ENCODE measurements around the gene KLHL36.

- TF ChIP-seq RARB (CRISPR knock-in tag; IDR thresholded peaks at IDR 0.05) (no peak), ZFP3 (CRISPR knock-in tag; IDR thresholded peaks at IDR 0.05) (no peak), ARNTL (CRISPR knock-in tag; IDR thresholded peaks at IDR 0.05; ENCODE audit: borderline replicate concordance, low read depth) (no peak), BACH2 (CRISPR knock-in tag; IDR thresholded peaks at IDR 0.05; ENCODE audit: borderline replicate concordance) (no peak), PATZ1 (CRISPR knock-in tag; IDR thresholded peaks at IDR 0.05; ENCODE audit: borderline replicate concordance) (no peak), ESRRG (CRISPR knock-in tag; IDR thresholded peaks at IDR 0.05) (no peak), ZFP30 (CRISPR knock-in tag; IDR thresholded peaks at IDR 0.05) (no peak), CSRNP3 (CRISPR knock-in tag; IDR thresholded peaks at IDR 0.05) (no peak), TOX (CRISPR knock-in tag; IDR thresholded peaks at IDR 0.05; ENCODE audit: borderline replicate concordance) (no peak), GLIS3 (CRISPR knock-in tag; IDR thresholded peaks at IDR 0.05) (no peak), TCF4 (CRISPR knock-in tag; IDR thresholded peaks at IDR 0.05; ENCODE audit: borderline replicate concordance) (no peak), CSDC2 (CRISPR knock-in tag; IDR thresholded peaks at IDR 0.05) (no peak)
- TF ChIP-seq, protein P1, sequence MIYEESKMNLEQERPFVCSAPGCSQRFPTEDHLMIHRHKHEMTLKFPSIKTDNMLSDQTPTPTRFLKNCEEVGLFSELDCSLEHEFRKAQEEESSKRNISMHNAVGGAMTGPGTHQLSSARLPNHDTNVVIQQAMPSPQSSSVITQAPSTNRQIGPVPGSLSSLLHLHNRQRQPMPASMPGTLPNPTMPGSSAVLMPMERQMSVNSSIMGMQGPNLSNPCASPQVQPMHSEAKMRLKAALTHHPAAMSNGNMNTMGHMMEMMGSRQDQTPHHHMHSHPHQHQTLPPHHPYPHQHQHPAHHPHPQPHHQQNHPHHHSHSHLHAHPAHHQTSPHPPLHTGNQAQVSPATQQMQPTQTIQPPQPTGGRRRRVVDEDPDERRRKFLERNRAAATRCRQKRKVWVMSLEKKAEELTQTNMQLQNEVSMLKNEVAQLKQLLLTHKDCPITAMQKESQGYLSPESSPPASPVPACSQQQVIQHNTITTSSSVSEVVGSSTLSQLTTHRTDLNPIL (CRISPR knock-in tag; IDR thresholded peaks at IDR 0.05; ENCODE audit: low read depth): no peak
Observed at GRCh38 chr16:84630446-84631152, 17.7 kb upstream of the KLHL36 start.

Measured in SK-N-SH treated with all-trans-retinoic acid at 6 μM for 48 hours (cell line).